Subcutaneous abdominal adipose tissue (tissue), 5 donors: ENCODE results near the gene NASP.

Experiments
- H3K27ac ChIP-seq: one replicate; pipeline ENCODE4 v1.7.0; 2013; ENCODE audit warnings: low read depth, mild to moderate bottlenecking, inconsistent platforms, low read length, moderate library complexity
- H3K27me3 ChIP-seq, 5 donors: one replicate each; pipeline ENCODE4 v1.7.0; 2013; ENCODE audit warnings: low read length in 5 of 5, inconsistent platforms in 1 of 5; ENCODE audit not compliant: control insufficient read depth in 5 of 5, insufficient read depth in 4 of 5
- H3K36me3 ChIP-seq, 5 donors: one replicate each; pipeline ENCODE4 v1.7.0; 2013; ENCODE audit warnings: low read length in 5 of 5; ENCODE audit not compliant: control insufficient read depth in 5 of 5, insufficient read depth in 5 of 5
- H3K4me1 ChIP-seq, 5 donors: one replicate each; pipeline ENCODE4 v1.7.0; 2013; ENCODE audit warnings: low read length in 5 of 5, mild to moderate bottlenecking in 3 of 5, moderate library complexity in 1 of 5; ENCODE audit not compliant: control insufficient read depth in 5 of 5, insufficient read depth in 5 of 5
- H3K4me3 ChIP-seq, 5 donors: one replicate each; pipeline ENCODE4 v1.7.0; 2013; ENCODE audit warnings: low read length in 5 of 5, low read depth in 1 of 5
- H3K9ac ChIP-seq, 5 donors: one replicate each; pipeline ENCODE4 v1.7.0; 2013; ENCODE audit warnings: low read length in 5 of 5, mild to moderate bottlenecking in 4 of 5, moderate library complexity in 3 of 5
- H3K9me3 ChIP-seq, 5 donors: one replicate each; pipeline ENCODE4 v1.7.0; 2013; ENCODE audit warnings: low read length in 5 of 5; ENCODE audit not compliant: control insufficient read depth in 5 of 5
- donor health status: healthy.
- donor health status: healthy.
- donor health status: healthy.
- donor health status: healthy.
- donor health status: healthy.

The NASP gene

GRCh38 chr1:45569962-45570581 lies 13.8 kb upstream of the NASP start:
- no peaks in the 10 kb centered on the region for H3K27me3 ChIP-seq
- H3K36me3 ChIP-seq: peaks cover 8 to 41% (median 36%) of the 10 kb centered on the region in 5 donors
- H3K4me1 ChIP-seq: peaks cover 2 to 11% (median 6%) of the 10 kb centered on the region in 5 donors
- no peak overlapping the region for H3K4me3 ChIP-seq
- H3K9me3 ChIP-seq: no peaks in the 10 kb centered on the region
- no peak overlapping the region for H3K9ac ChIP-seq
- no peak overlapping the region for H3K27ac ChIP-seq

- H3K4me1 ChIP-seq: peaks cover 2 to 11% (median 6%) of the 10 kb centered on the region in 5 donors
- H3K27ac ChIP-seq: no peak overlapping the region
- H3K36me3 ChIP-seq: peaks cover 8 to 41% (median 36%) of the 10 kb centered on the region in 5 donors
- no peak overlapping the region for H3K4me3 ChIP-seq
- no peaks in the 10 kb centered on the region for H3K27me3 ChIP-seq
- H3K9me3 ChIP-seq: no peaks in the 10 kb centered on the region
- no peak overlapping the region for H3K9ac ChIP-seq
Measured at GRCh38 chr1:45570631-45571030, 13.2 kb upstream of the NASP start.

GRCh38 chr1:45573231-45573804 lies 10.5 kb upstream of the NASP start:
- Histone ChIP-seq H3K27ac (no peak overlapping the region), H3K4me3 (no peak overlapping the region), H3K9ac (no peak overlapping the region), H3K9me3 (no peaks in the 10 kb centered on the region), H3K4me1 (no peaks in the 10 kb centered on the region), H3K27me3 (no peaks in the 10 kb centered on the region), H3K36me3 (peaks cover 4 to 22% (median 18%) of the 10 kb centered on the region in 5 donors)

GRCh38 chr1:45574105-45574626 lies 9.7 kb upstream of the NASP start:
- Histone ChIP-seq H3K9me3 (no peaks in the 10 kb centered on the region), H3K9ac (no peak overlapping the region)

GRCh38 chr1:45583264-45583665 lies 576 bp upstream of the NASP start:
- Histone ChIP-seq H3K9ac (peak overlapping the region; percentile 68 to 97 (median 79)), H3K27ac (peak overlapping the region; percentile 85), H3K36me3 (no peaks in the 10 kb centered on the region), H3K4me3 (peak overlapping the region; percentile 76 to 100 (median 99)), H3K4me1 (peaks cover 8 to 28% (median 24%) of the 10 kb centered on the region in 5 donors), H3K27me3 (no peaks in the 10 kb centered on the region), H3K9me3 (no peaks in the 10 kb centered on the region)

More at GRCh38 chr1:45574105-45574626, 9.7 kb upstream of the NASP start:
- peaks cover 4 to 14% (median 10%) of the 10 kb centered on the region in 5 donors for H3K36me3 ChIP-seq
- no peak overlapping the region for H3K4me3 ChIP-seq
- no peak overlapping the region for H3K27ac ChIP-seq
- no peaks in the 10 kb centered on the region for H3K4me1 ChIP-seq
- no peaks in the 10 kb centered on the region for H3K27me3 ChIP-seq

GRCh38 chr1:45584351-45585109 lies 689 bp downstream of the NASP start:
- peaks cover 8 to 28% (median 24%) of the 10 kb centered on the region in 5 donors for H3K4me1 ChIP-seq
- peak overlapping the region; percentile 6 to 97 (median 79) for H3K9ac ChIP-seq
- peak overlapping the region; percentile 85 for H3K27ac ChIP-seq
- H3K9me3 ChIP-seq: no peaks in the 10 kb centered on the region
- peak overlapping the region; percentile 76 to 100 (median 99) for H3K4me3 ChIP-seq
- no peaks in the 10 kb centered on the region for H3K36me3 ChIP-seq
- no peaks in the 10 kb centered on the region for H3K27me3 ChIP-seq

GRCh38 chr1:45585110-45585426 lies 1.2 kb downstream of the NASP start:
- H3K27me3 ChIP-seq: no peaks in the 10 kb centered on the region

GRCh38 chr1:45585496-45586075 lies 1.7 kb downstream of the NASP start:
- Histone ChIP-seq H3K36me3 (no peaks in the 10 kb centered on the region), H3K27me3 (no peaks in the 10 kb centered on the region), H3K27ac (no peak overlapping the region), H3K9me3 (no peaks in the 10 kb centered on the region), H3K4me3 (peak overlapping the region; percentile 76 to 100 (median 94)), H3K9ac (peak overlapping the region; percentile 6 to 91 (median 42)), H3K4me1 (peaks cover 8 to 28% (median 24%) of the 10 kb centered on the region in 5 donors)

More at GRCh38 chr1:45585110-45585426, 1.2 kb downstream of the NASP start:
- H3K36me3 ChIP-seq: no peaks in the 10 kb centered on the region
- H3K4me1 ChIP-seq: peaks cover 8 to 28% (median 24%) of the 10 kb centered on the region in 5 donors
- no peaks in the 10 kb centered on the region for H3K9me3 ChIP-seq
- H3K4me3 ChIP-seq: peak overlapping the region; percentile 76 to 100 (median 94)
- peak overlapping the region; percentile 85 for H3K27ac ChIP-seq
- peak overlapping the region; percentile 6 to 91 (median 42) for H3K9ac ChIP-seq

GRCh38 chr1:45586769-45587168 lies 2.9 kb downstream of the NASP start:
- H3K27ac ChIP-seq: no peak overlapping the region
- peaks cover 0 to 6% (median 3%) of the 10 kb centered on the region in 5 donors for H3K36me3 ChIP-seq
- no peak overlapping the region for H3K9ac ChIP-seq
- H3K4me3 ChIP-seq: peak overlapping the region in 2 of 5 donors; percentile 42 to 77
- no peaks in the 10 kb centered on the region for H3K27me3 ChIP-seq
- peaks cover 8 to 29% (median 24%) of the 10 kb centered on the region in 5 donors for H3K4me1 ChIP-seq
- H3K9me3 ChIP-seq: no peaks in the 10 kb centered on the region
